Nephron progenitor cell (in vitro differentiated cells): ENCODE results near the gene KLRF1.
A peak's percentile ranks its signal among the peaks of the same experiment; 100 is the strongest.

ENCODE experiments used
- DNase-seq: peaks from one replicate; pipeline ENCODE4 v3.0.0; 2021
- H3K27ac Mint-ChIP-seq: 2 replicates; pipeline ENCODE4 v1.8.0; 2021; ENCODE audit warnings: mild to moderate bottlenecking, moderate library complexity, mixed read lengths
- H3K27me3 Mint-ChIP-seq: 2 replicates; pipeline ENCODE4 v1.8.0; 2021; ENCODE audit warnings: mild to moderate bottlenecking, low read depth, mixed read lengths; ENCODE audit not compliant: poor library complexity
- H3K36me3 Mint-ChIP-seq: 2 replicates; pipeline ENCODE4 v1.8.0; 2021; ENCODE audit warnings: low read depth, mixed read lengths
- H3K4me1 Mint-ChIP-seq: 2 replicates; pipeline ENCODE4 v1.8.0; 2021; ENCODE audit warnings: mixed read lengths
- H3K4me3 Mint-ChIP-seq: 2 replicates; pipeline ENCODE4 v1.8.0; 2021; ENCODE audit warnings: mild to moderate bottlenecking, moderate library complexity, mixed read lengths
- H3K9me3 Mint-ChIP-seq: 2 replicates; pipeline ENCODE4 v1.8.0; 2021; ENCODE audit warnings: mild to moderate bottlenecking, moderate library complexity, mixed read lengths
- CTCF ChIP-seq: fragments of 200-600 bp; sonication (generic); IDR thresholded peaks from 2 replicates; pipeline ENCODE4 v1.5.0; 2021; ENCODE audit warnings: antibody characterized with exemption

The KLRF1 gene

GRCh38 chr12:9794484-9795093, 32.7 kb upstream of the KLRF1 start:
- H3K9me3 Mint-ChIP-seq, result peaks cover 9% of the 10 kb centered on the region
- peaks cover 5% of the 10 kb centered on the region for H3K27me3 Mint-ChIP-seq
- H3K4me1 Mint-ChIP-seq, result peaks cover 10% of the 10 kb centered on the region
- TF ChIP-seq CTCF, result no peak
- H3K27ac Mint-ChIP-seq, result no peak overlapping the region
- no peak for DNase-seq
- H3K36me3 Mint-ChIP-seq, result peaks cover 4% of the 10 kb centered on the region
- H3K4me3 Mint-ChIP-seq, result no peak overlapping the region

GRCh38 chr12:9795945-9796344, 31.3 kb upstream of the KLRF1 start:
- DNase-seq, result no peak
- H3K9me3 Mint-ChIP-seq, result no peaks in the 10 kb centered on the region
- H3K27me3 Mint-ChIP-seq, result peaks cover 5% of the 10 kb centered on the region
- no peak overlapping the region for H3K4me3 Mint-ChIP-seq
- no peaks in the 10 kb centered on the region for H3K36me3 Mint-ChIP-seq
- TF ChIP-seq CTCF, result no peak
- H3K27ac Mint-ChIP-seq, result no peak overlapping the region
- H3K4me1 Mint-ChIP-seq, result peaks cover 10% of the 10 kb centered on the region

- Mint-ChIP-seq H3K36me3 (no peaks in the 10 kb centered on the region), H3K4me1 (peaks cover 10% of the 10 kb centered on the region), H3K4me3 (no peak overlapping the region), H3K9me3 (no peaks in the 10 kb centered on the region), H3K27ac (no peak overlapping the region), H3K27me3 (peaks cover 5% of the 10 kb centered on the region)
- no peak for DNase-seq
- TF ChIP-seq CTCF, result no peak
These were observed 30.9 kb upstream of the KLRF1 start for GRCh38 chr12:9796346-9796745.

- H3K4me3 Mint-ChIP-seq, result no peak overlapping the region
- H3K27me3 Mint-ChIP-seq, result peaks cover 9% of the 10 kb centered on the region
- peaks cover 2% of the 10 kb centered on the region for H3K9me3 Mint-ChIP-seq
- DNase-seq, result no peak
- peaks cover 10% of the 10 kb centered on the region for H3K4me1 Mint-ChIP-seq
- H3K36me3 Mint-ChIP-seq, result no peaks in the 10 kb centered on the region
- TF ChIP-seq CTCF, result no peak
- H3K27ac Mint-ChIP-seq, result no peak overlapping the region
These were observed 30.3 kb upstream of the KLRF1 start for GRCh38 chr12:9796971-9797370.

- Mint-ChIP-seq H3K9me3 (peaks cover 5% of the 10 kb centered on the region), H3K36me3 (no peaks in the 10 kb centered on the region), H3K4me3 (no peak overlapping the region), H3K4me1 (peaks cover 10% of the 10 kb centered on the region), H3K27ac (no peak overlapping the region), H3K27me3 (peaks cover 10% of the 10 kb centered on the region)
- peak; percentile 33 for TF ChIP-seq CTCF
- DNase-seq, result peak; percentile 29
These were observed 29.3 kb upstream of the KLRF1 start for GRCh38 chr12:9797722-9798619.
